Measurements from ENCODE around the gene SLC16A10.

DNA sequence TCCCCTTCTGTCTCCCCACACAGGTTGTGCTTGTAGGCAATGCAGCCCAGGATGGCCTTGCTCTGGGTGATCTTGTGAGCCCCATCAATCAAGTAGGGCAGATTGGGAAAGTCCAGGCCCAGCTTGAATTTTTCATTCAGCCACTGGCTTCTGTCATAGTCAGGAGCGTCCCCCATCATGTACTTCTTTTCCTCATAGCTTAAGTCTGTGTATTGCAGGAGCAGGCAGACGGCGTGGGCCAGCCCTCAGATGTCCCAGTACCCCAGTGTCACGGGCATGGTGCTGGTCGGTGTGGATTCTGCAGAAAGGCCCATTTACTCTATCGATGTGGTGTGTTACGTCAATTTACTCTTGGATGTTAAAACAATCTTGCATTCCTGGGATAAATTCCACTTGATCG lies 40.1 kb upstream of the SLC16A10 start:
- TF ChIP-seq, protein P1, sequence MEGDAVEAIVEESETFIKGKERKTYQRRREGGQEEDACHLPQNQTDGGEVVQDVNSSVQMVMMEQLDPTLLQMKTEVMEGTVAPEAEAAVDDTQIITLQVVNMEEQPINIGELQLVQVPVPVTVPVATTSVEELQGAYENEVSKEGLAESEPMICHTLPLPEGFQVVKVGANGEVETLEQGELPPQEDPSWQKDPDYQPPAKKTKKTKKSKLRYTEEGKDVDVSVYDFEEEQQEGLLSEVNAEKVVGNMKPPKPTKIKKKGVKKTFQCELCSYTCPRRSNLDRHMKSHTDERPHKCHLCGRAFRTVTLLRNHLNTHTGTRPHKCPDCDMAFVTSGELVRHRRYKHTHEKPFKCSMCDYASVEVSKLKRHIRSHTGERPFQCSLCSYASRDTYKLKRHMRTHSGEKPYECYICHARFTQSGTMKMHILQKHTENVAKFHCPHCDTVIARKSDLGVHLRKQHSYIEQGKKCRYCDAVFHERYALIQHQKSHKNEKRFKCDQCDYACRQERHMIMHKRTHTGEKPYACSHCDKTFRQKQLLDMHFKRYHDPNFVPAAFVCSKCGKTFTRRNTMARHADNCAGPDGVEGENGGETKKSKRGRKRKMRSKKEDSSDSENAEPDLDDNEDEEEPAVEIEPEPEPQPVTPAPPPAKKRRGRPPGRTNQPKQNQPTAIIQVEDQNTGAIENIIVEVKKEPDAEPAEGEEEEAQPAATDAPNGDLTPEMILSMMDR (IDR thresholded peaks at IDR 0.05) = no peak
- TF ChIP-seq POLR2AphosphoS5 (IDR thresholded peaks at IDR 0.05) = no peak

Measured in upper lobe of left lung (tissue), 4 donors.